Stimulated activated CD4-positive, alpha-beta T cell treated with anti-CD3 and anti-CD28 coated beads, Interleukin-1b, Interleukin-23, amount 100 ng/mL, for 4 hours (primary cell): ENCODE results near the gene KCNQ1.

Experiments used
- DNase-seq, 2 donors: peaks; one replicate each; pipeline ENCODE4 v3.0.0-alpha.2; 2020; ENCODE audit warnings: low read depth in 2 of 2

Gene KCNQ1

GRCh38 chr11:2521733-2522630 lies 77.2 kb downstream of the KCNQ1 start:
- no peak for DNase-seq

DNA sequence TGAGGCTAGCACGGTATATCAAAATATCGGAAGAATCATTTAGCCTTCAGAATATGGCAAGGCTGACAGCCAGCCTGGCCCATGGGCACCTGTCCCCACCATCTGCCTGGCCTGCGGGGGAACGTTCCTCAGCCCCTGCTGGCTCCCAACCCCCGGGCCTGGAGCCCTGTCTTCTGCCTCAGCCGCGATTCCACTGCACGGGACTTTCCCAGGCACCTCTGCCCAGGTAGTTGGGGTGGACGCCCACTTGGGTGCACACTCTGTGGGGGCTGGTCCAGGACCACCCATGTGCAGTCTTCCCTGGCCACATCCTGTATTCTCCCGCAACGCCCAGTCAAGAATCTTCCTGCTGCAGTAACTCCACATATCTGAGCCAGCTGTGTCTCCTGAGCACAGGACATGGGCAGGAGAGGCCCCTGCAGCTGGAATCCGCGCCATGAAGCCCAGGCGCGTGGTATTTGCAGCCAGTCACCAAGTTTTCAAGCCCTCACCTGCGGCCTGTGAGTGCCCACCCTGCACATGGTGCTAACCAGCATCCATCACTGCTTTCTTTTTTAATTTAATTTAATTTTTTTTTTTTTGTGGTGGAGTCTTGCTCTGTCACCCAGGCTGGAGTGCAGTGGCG lies 77.9 kb downstream of the KCNQ1 start:
- no peak for DNase-seq

DNA sequence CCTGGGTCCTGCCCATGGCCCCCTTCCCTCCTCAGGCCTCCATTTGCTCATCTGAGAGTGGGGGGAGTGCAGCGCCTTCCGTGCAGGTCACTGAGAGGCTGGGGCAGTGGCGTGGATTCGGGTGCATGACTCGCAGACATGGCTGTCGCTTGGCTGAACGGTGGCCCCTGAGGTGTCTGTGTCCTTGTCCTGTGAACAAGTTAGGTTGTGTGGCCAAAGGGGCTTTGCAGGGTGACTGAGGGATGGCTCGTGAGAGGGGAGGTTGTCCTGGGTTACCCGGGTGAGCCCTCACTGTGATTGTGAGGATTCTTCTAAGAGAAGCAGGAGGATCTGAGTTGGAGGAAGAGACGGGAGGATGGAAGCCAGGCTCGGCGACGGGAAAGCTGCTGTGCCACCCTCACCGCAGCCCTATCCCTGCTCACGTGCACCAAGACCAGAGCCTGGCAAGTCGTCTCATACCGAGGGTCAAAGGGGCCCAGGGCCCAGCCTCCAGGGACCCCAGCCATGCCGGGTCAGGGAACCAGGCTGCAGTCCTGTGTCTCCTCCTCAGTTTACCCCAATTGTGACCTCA lies 79.1 kb downstream of the KCNQ1 start:
- no peak for DNase-seq

GRCh38 chr11:2524446-2525165 lies 79.8 kb downstream of the KCNQ1 start:
- DNase-seq, result no peak

GRCh38 chr11:2525166-2525861 lies 80.5 kb downstream of the KCNQ1 start:
- no peak for DNase-seq

- DNase-seq, result no peak
Measured at GRCh38 chr11:2525941-2526807, 81.4 kb downstream of the KCNQ1 start.

- DNase-seq, result no peak
Measured at GRCh38 chr11:2526808-2527381, 82.1 kb downstream of the KCNQ1 start.

- DNase-seq, result no peak
Measured at GRCh38 chr11:2527621-2528291, 82.9 kb downstream of the KCNQ1 start.

DNA sequence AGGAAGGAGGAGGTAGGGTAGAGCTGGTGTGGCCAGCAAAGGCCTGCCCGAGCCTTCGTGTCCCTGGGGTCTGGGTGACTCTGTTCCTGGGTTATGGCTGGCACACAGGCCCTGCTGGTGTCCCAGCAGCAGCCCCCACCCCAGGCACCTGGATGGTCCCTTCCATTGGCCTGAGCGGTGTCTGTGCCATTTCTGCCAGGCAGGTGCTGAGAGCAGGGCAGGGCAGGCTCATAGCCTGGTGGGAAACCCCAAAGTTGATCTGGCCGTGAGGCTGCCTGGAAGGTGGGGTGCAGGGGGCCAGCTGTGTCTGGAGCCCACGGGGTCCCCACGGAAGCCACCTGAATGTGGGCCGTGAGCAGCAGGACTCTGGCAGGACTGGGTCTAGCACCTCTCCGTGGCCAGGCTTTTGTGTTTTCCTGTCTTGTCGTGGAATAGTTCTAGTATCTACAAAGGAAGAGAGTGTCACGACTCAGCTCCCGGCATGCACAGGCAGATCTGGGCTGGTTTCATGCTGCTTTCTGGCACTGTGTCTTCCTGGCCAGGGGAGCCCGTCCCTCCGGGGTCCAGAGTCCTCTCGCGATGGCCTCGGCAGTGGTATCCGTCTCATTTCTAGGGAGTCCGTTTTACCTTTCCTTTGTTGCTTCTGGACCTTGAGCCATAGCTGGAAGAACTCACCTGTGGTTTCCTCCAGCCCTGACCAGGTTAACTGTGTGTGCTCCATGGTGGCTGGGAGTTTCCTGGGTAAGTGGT lies 83.7 kb downstream of the KCNQ1 start:
- DNase-seq, result no peak

DNA sequence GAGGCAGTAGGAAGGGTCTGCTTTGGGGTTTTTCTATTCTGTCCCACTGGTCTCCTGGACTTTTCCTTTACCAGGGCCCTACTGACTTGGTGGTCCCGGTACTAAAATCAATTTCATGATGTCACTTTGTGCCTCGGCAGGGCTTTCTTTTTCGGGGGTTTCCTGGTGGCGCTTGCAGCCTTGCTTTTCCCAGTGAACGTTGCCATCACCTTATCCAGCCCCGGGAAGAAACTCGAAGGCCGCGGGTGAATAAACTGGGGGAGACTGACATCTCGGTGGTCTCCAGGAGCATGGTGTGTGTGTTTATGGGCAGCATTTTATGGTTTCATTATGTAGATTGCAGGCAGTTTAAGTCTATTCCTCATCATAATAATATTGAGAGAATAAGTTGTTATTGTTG lies 84.4 kb downstream of the KCNQ1 start:
- DNase-seq, result no peak

- DNase-seq, result no peak
Measured at GRCh38 chr11:2529636-2530035, 84.8 kb downstream of the KCNQ1 start.

DNA sequence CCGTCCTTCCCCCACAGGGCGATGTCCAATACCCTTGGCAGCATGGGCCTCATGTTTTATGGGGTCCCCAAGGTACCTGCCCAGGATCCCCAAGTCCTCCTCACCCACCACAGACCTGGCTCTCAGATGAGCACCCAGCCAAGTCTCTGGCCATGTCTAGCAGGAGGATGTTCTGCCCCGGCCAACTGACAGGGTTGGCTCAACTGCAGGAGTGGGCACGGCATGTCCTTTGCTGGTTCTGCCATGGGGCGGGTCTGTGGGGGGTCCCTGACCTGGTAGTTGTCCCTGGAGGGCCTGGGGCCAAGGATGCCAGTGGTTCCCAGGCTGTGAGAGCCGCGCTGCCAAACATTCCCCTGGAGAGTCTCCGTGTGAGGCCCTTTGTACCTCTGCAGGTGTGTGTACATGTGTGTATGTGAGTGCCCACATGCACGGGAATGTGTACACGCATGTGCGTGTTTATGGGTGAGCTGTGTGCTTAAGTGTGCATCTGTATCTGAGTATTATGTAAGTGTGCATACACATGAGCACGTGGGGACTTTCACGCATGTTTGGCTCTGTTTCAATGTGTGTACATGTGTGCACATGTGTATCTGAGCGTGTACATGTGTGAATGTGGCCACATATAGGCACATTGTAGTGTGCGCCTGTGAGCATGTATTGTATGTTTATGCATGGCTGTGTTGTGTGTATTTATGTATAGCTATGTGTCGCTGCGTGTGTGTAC lies 85.5 kb downstream of the KCNQ1 start:
- no peak for DNase-seq

DNA sequence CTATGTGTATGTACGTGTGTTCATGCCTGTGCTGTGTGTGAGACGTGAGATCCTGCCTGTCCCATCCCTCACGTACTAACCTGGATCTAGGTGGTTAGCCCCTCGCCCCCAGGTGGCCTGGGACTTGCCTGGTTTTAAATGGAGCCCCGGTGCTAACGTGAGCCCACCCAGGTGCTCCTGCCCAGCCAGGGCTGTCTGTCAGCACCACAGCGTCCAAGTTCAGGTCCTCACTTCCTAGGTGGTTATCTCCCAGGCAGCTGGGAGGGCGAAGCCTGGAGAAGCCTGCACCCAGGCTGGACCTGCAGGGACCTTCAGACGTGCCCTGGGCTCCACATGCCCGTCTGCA lies 86.0 kb downstream of the KCNQ1 start:
- DNase-seq, result no peak

GRCh38 chr11:2531277-2531986 lies 86.6 kb downstream of the KCNQ1 start:
- peak; percentile 58 to 59 for DNase-seq

GRCh38 chr11:2531987-2532703 lies 87.3 kb downstream of the KCNQ1 start:
- no peak for DNase-seq

DNA sequence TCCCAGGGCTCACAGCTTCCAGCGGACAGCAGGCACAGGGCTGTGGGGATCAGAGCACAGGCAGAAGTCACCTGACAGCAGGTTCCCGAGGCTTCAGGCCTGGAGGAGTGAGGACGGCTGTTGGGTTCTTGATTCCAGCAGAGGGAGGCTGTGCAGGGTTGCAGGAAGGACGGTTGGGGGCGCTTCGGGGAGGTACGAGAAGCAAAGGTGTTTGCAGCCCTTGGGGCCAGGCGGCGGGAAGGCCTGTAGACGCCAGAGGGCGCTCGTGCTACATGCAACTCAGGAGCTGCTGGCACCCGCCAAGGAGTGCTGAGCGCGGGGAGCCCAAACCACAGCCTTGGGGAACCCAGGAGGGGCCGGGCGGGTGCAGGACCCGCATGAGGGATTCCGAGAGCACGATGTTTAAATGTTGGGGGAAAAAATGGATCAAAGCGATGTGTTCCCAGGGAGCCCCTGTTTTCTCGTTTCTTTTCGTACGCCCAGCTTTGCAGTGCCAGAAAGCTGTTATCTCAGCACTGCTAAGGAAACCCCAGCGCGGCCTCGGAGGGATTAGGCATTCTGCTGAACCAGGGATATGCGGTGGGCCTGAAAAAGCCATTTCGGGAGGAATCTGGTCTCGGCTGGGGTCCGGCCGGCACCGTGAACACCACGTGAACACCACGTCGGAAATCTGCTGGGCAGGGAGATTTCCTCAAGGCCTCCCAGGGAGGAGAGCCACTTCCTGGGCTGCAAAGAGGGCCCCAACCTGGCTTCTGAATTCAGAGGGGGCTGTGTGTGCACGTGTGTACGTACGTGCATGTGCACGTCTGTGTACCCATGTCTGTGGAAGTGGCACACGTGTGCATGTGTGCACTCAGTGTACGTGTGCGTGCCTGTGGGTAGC lies 88.1 kb downstream of the KCNQ1 start:
- DNase-seq, result peak; percentile 93 to 94
